Vagina (tissue), 2 donors: ENCODE data around the gene KLHL29. TPM values are rescaled to one million over a fixed set of nuclear protein-coding genes. Genes with fewer than 3 reads are reported as not detected.

ENCODE experiments used
- DNase-seq, 2 donors: peaks; one replicate each; pipeline ENCODE4 v3.0.0-alpha.2; 2017; ENCODE audit errors: extremely low spot score in 2 of 2
- H3K27ac ChIP-seq: fragments of 200-600 bp; sonication (generic); one replicate; pipeline ENCODE4 v1.5.1; 2019
- H3K27me3 ChIP-seq: fragments of 200-600 bp; sonication (generic); one replicate; pipeline ENCODE4 v1.5.1; 2019
- H3K36me3 ChIP-seq, 2 donors: fragments of 200-600 bp; sonication (generic); one replicate each; pipeline ENCODE4 v1.5.1; 2017 to 2019
- H3K4me1 ChIP-seq: fragments of 200-600 bp; sonication (generic); one replicate; pipeline ENCODE4 v1.5.1; 2019
- H3K4me3 ChIP-seq, 2 donors: fragments of 200-600 bp; sonication (generic); 1 replicate in 1 of 2; 2 replicates in 1 of 2; pipeline ENCODE4 v1.5.1; 2016 to 2019
- H3K9me3 ChIP-seq: fragments of 200-600 bp; sonication (generic); one replicate; pipeline ENCODE4 v1.5.1; 2019
- CTCF ChIP-seq, 3 experiments: fragments of 450-650 bp in 2 of 3; fragments of 200-600 bp in 1 of 3; sonication (generic) in 1 of 3; IDR thresholded peaks; one replicate each; pipeline ENCODE4 v1.5.1; 2017 to 2019; ENCODE audit warnings: antibody characterized with exemption in 3 of 3, mild to moderate bottlenecking in 2 of 3, moderate library complexity in 2 of 3
- POLR2A ChIP-seq, 2 donors: fragments of 450-650 bp; IDR thresholded peaks; one replicate each; pipeline ENCODE4 v1.6.1; 2017; ENCODE audit warnings: antibody characterized with exemption in 2 of 2, mild to moderate bottlenecking in 2 of 2, moderate library complexity in 2 of 2
- POLR2AphosphoS5 ChIP-seq, 2 donors: sonication (generic); formaldehyde crosslinking; IDR thresholded peaks; one replicate each; pipeline ENCODE4 v1.9.0; 2017; ENCODE audit warnings: antibody characterized with exemption in 2 of 2, mild to moderate bottlenecking in 2 of 2, low read depth in 1 of 2; ENCODE audit not compliant: insufficient read depth in 1 of 2
- intact Hi-C: fragments of 100-400 bp; cut with DNase I; formaldehyde crosslinking; loops from one replicate; pipeline ENCODE4 v1.15.1; 2023
- total RNA-seq: library from RNA; depleted of rRNA; stranded (reverse); fragments of >200 nt; gene quantifications from one replicate; pipeline ENCODE4 v1.2.3, GENCODE V29; 2016

Gene KLHL29
- total RNA-seq, 1 donor from 2014 or later, result 19.4 TPM

- TF ChIP-seq POLR2AphosphoS5 (IDR thresholded peaks at IDR 0.05; ENCODE audit: insufficient read depth in 1 of 2, low read depth in 1 of 2), result no peak
- no peak for TF ChIP-seq POLR2A (IDR thresholded peaks at IDR 0.05)
- no peaks in the 10 kb centered on the region for H3K27me3 ChIP-seq
- intact Hi-C loops, result no loop called here
- H3K4me3 ChIP-seq, result no peak overlapping the region
- no peak overlapping the region for H3K27ac ChIP-seq
- no peaks in the 10 kb centered on the region for H3K9me3 ChIP-seq
- peak in 1 of 2 donors; percentile 12 for DNase-seq
- no peaks in the 10 kb centered on the region for H3K36me3 ChIP-seq
- no peaks in the 10 kb centered on the region for H3K4me1 ChIP-seq
These were observed 23.8 kb upstream of the KLHL29 start for GRCh38 chr2:23361152-23361551.

- Histone ChIP-seq H3K36me3 (no peaks in the 10 kb centered on the region), H3K4me1 (no peaks in the 10 kb centered on the region), H3K4me3 (no peak overlapping the region), H3K27ac (no peak overlapping the region), H3K9me3 (no peaks in the 10 kb centered on the region), H3K27me3 (no peaks in the 10 kb centered on the region)
- intact Hi-C loops, result no loop called here
- peak in 1 of 2 donors; percentile 14 for DNase-seq
- TF ChIP-seq POLR2A (IDR thresholded peaks at IDR 0.05) (no peak), CTCF (IDR thresholded peaks at IDR 0.05) (no peak), POLR2AphosphoS5 (IDR thresholded peaks at IDR 0.05; ENCODE audit: insufficient read depth in 1 of 2, low read depth in 1 of 2) (no peak)
These were observed 21.7 kb upstream of the KLHL29 start for GRCh38 chr2:23363268-23363667.

- H3K27ac ChIP-seq, result no peak overlapping the region
- no peak for TF ChIP-seq POLR2AphosphoS5 (IDR thresholded peaks at IDR 0.05; ENCODE audit: insufficient read depth in 1 of 2, low read depth in 1 of 2)
- no peak for TF ChIP-seq POLR2A (IDR thresholded peaks at IDR 0.05)
- TF ChIP-seq CTCF (IDR thresholded peaks at IDR 0.05), result no peak
- no peak overlapping the region for H3K4me3 ChIP-seq
- no peaks in the 10 kb centered on the region for H3K27me3 ChIP-seq
- intact Hi-C loops, result no loop called here
- H3K9me3 ChIP-seq, result no peaks in the 10 kb centered on the region
- H3K36me3 ChIP-seq, result no peaks in the 10 kb centered on the region
- peak in 1 of 2 donors; percentile 37 for DNase-seq
- no peaks in the 10 kb centered on the region for H3K4me1 ChIP-seq
These were observed 21.1 kb upstream of the KLHL29 start for GRCh38 chr2:23363831-23364230.

GRCh38 chr2:23366720-23367119 lies 18.3 kb upstream of the KLHL29 start:
- no peak for DNase-seq
- Histone ChIP-seq H3K36me3 (no peaks in the 10 kb centered on the region), H3K27me3 (no peaks in the 10 kb centered on the region), H3K4me3 (no peak overlapping the region), H3K9me3 (no peaks in the 10 kb centered on the region), H3K4me1 (no peaks in the 10 kb centered on the region), H3K27ac (no peak overlapping the region)
- intact Hi-C loops, result no loop called here
- no peak for TF ChIP-seq CTCF (IDR thresholded peaks at IDR 0.05)
- TF ChIP-seq POLR2AphosphoS5 (IDR thresholded peaks at IDR 0.05; ENCODE audit: insufficient read depth in 1 of 2, low read depth in 1 of 2), result no peak
- no peak for TF ChIP-seq POLR2A (IDR thresholded peaks at IDR 0.05)

- Histone ChIP-seq H3K4me3 (no peak overlapping the region), H3K36me3 (no peaks in the 10 kb centered on the region), H3K27me3 (no peaks in the 10 kb centered on the region), H3K27ac (no peak overlapping the region), H3K4me1 (no peaks in the 10 kb centered on the region), H3K9me3 (no peaks in the 10 kb centered on the region)
- intact Hi-C loops, result no loop called here
- DNase-seq, result no peak
- no peak for TF ChIP-seq CTCF (IDR thresholded peaks at IDR 0.05)
- no peak for TF ChIP-seq POLR2A (IDR thresholded peaks at IDR 0.05)
- TF ChIP-seq POLR2AphosphoS5 (IDR thresholded peaks at IDR 0.05; ENCODE audit: insufficient read depth in 1 of 2, low read depth in 1 of 2), result no peak
These were observed 17.2 kb upstream of the KLHL29 start for GRCh38 chr2:23367760-23368159.
